BJ (cell line): ENCODE results near the gene C14orf39. TPM values are rescaled to one million over a fixed set of nuclear protein-coding genes. Genes with fewer than 3 reads are reported as not detected.
A peak's percentile ranks its signal among the peaks of the same experiment; 100 is the strongest.

ENCODE experiments used
- CTCF ChIA-PET: fragments of 350-600 bp; formaldehyde crosslinking; extraction: SDS; loops from one replicate; lab custom pipeline; 2021; ENCODE audit warnings: antibody characterized with exemption, inconsistent platforms; lab: Yijun Ruan, JAX
- POLR2A ChIA-PET: fragments of 300-600 bp; sonication (Branson Sonifier 250); formaldehyde crosslinking; extraction: SDS; loops from one replicate; lab custom pipeline; 2021; ENCODE audit warnings: antibody characterized with exemption; lab: Charles Lee
- DNase-seq: peaks from one replicate; pipeline ENCODE4 v3.0.0-alpha.2; 2011; ENCODE audit warnings: low read depth
- H3K27me3 ChIP-seq: 2 replicates; pipeline ENCODE4 v1.6.0; 2011; ENCODE audit warnings: low read length; ENCODE audit not compliant: control insufficient read depth, insufficient read depth
- H3K36me3 ChIP-seq: 2 replicates; pipeline ENCODE4 v1.5.1; 2011; ENCODE audit warnings: low read length; ENCODE audit not compliant: control insufficient read depth, insufficient read depth
- H3K4me3 ChIP-seq: 2 replicates; pipeline ENCODE4 v1.5.1; 2011; ENCODE audit warnings: low read depth, mild to moderate bottlenecking, control low read depth, low read length
- CTCF ChIP-seq: IDR thresholded peaks from 2 replicates; pipeline ENCODE4 v1.5.1; 2011; ENCODE audit warnings: low read depth, mild to moderate bottlenecking, control low read depth, inconsistent platforms, low read length, moderate library complexity; ENCODE audit not compliant: insufficient read depth
- polyA minus RNA-seq: library from RNA; depleted of rRNA, polyadenylated mRNA; stranded (reverse); fragments of >200 nt; gene quantifications from 2 replicates; pipeline ENCODE4 v1.2.3, GENCODE V29; 2011; rRNA and poly(A)+ RNA removed
- polyA plus RNA-seq: library from polyadenylated mRNA; depleted of rRNA; stranded (reverse); fragments of >200 nt; gene quantifications from 2 replicates; pipeline ENCODE4 v1.2.3, GENCODE V29; 2011; rRNA removed

Gene C14orf39, protein sequence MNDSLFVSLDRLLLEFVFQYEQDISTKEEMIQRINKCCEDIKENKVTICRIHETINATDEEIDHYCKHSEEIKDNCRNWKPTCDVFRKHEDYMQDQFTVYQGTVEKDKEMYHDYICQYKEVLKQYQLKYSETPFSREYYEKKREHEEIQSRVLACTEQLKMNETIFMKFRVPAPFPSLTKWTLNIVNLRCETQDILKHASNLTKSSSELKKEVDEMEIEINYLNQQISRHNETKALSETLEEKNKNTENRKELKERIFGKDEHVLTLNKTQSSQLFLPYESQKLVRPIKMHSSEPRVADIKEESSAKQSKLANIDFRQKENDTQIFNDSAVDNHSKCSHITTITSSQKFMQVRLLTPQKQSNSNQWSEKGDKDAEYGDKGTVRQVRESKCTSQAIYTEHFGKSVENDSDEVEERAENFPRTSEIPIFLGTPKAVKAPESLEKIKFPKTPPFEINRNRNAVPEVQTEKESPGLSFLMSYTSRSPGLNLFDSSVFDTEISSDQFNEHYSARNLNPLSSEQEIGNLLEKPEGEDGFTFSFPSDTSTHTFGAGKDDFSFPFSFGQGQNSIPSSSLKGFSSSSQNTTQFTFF
- not detected in 2 replicates for polyA plus RNA-seq
- not detected in 2 replicates for polyA minus RNA-seq

DNA sequence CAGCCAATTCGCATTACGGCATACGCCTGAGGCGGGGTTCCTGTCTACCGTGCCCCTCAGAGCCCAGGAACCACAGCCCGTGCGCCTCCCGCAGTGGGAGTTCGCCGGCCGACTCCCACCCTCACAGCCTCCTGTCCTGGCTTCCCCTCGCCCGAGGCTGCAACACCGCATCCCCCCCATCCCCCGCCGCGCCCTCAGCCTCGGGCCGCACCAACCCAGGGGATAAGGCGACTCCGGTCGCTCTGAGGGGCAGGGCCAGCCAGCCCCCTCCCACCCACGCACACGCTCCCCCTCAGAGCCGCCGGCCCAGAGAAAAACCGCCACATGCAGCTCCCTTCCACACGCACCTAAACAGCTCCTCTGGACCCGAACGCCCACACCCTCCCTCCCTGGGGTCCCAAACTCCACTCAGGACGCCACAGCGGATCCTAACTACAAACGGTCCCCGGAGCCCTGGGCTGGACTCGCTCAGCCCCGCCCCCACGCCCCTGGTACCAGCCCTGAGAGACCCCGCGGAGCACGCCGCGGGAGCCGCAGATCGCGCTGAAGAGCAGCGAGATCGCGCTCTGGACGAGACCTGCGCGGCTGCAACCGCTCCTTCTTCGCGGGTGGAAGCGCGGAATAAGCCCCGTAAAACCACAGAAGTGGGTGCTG lies at the start of gene C14orf39:
Gene C14orf39 (minus strand): TSS at position 466 of the 654 bp plus-strand sequence. CDS start 985 bp downstream, outside the sequence.
- ChIA-PET CTCF (no interaction called here), POLR2A (no interaction called here)
- Histone ChIP-seq H3K27me3 (peaks cover 9% of the 10 kb centered on the region), H3K4me3 (peak within 1 kb of the TSS; percentile 33), H3K36me3 (no peaks in the 10 kb centered on the region)
- TF ChIP-seq CTCF, result no peak
- no peak for DNase-seq

DNA sequence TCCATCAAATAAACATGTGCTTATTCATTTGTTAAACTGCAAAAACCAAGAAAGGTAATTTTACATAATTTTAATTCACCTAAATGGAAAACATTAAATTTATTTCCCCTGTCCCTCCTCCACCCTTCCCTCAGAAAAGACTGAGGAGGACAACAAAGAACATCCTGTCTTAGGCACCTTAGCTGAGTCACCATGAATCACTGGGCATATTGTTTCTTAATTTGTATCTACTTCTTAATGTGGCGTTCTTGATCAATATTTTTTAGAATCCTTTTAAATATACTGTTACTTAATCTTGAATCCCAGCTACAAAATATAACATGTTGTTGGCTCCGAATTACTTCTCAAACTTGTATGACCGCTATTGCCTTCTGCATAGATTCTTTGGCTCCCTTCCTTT lies 46.6 kb upstream of the C14orf39 start:
- Histone ChIP-seq H3K4me3 (no peak overlapping the region), H3K27me3 (no peaks in the 10 kb centered on the region), H3K36me3 (no peaks in the 10 kb centered on the region)
- POLR2A ChIA-PET, result no interaction called here
- CTCF ChIA-PET, result no interaction called here
- no peak for TF ChIP-seq CTCF
- DNase-seq, result no peak

DNA sequence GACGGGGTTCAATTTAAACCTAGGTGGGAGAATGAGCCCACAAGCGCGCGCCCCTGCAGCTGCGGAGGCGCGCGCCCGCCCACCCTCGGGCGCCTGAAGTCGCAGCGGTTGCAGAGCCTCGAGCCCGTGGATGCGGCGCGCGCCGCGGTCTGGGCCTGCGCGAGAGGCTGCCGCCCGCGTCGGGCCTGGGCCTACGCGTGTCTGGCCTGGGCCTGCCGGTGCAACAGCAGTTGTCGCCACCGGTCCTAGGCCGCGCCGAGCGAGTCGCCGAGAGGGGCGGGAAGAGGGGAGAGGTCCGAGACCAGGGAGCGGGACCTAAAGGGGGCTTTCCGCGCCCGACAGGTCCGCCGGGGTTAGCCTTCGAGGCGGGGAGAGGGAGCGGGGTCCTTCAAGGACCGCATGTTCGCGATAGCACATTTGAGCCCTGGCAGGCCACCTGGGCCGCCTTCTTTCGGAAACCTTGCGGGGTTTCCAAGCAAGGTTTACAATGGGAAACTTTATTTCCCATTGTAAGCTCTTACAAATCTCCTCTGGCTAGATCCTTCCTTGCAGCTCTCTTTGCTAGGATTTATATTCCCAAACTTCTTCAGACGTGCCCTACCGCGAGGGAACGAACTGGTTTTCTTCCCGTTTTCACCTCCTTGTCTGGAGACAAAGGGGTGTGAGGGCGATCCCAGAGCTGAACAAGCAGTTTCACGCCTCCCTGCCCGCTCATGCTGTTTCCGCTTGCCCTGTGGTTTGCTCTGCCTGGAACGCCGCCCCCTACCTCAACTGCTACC lies 29.8 kb upstream of the C14orf39 start:
- Histone ChIP-seq H3K27me3 (peaks cover 37% of the 10 kb centered on the region), H3K4me3 (no peak overlapping the region), H3K36me3 (no peaks in the 10 kb centered on the region)
- ChIA-PET CTCF (interaction anchor here (1.1 kb wide), 1 partner anchor 22 kb away, joined by 3 read pairs; no protein-coding TSS in a partner anchor), POLR2A (no interaction called here)
- no peak for TF ChIP-seq CTCF
- no peak for DNase-seq

DNA sequence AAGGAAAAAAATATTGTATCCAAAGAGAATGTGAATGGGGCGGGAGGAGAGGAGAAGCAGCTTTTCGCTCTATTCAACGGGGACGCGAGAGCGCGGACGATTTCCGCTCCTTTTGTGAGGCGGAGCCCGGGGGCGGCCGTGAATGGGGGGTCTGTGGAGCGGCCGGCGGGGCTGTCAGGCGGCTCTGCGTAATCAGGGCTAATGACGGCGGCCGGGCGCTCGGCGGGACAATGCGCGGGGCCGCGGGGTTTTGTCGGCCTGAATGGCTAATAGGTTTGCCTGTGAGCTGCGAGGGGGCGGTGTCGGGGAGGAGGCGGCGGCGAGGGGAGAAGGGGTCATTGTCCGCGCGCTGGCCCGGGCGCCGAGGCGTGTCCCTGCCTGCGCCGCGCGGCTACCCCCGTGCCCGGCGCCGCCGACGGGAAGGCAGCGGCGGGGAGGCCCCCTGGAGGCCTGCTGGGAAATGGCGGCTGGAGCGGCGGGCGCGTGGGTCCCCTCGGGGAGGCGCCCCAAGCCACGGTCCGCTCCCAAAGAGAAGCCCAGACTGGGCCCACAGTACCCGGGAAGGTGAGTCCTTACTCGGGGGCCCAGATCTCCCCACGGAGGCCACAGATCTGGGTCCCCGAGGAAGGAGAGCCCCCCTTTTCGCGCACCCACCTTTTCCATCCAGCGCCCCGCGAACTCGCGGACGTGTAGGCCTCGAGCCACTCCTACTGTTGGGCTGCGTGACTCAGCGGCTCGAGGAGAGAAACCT lies 29.1 kb upstream of the C14orf39 start:
- peak overlapping the region; percentile 38 for H3K4me3 ChIP-seq
- ChIA-PET CTCF (no interaction called here), POLR2A (no interaction called here)
- H3K36me3 ChIP-seq, result no peaks in the 10 kb centered on the region
- H3K27me3 ChIP-seq, result peaks cover 43% of the 10 kb centered on the region
- no peak for TF ChIP-seq CTCF
- DNase-seq, result no peak
